ENCODE results near the gene FLT1. TPM values are rescaled to one million over a fixed set of nuclear protein-coding genes. Genes with fewer than 3 reads are reported as not detected.

Gene FLT1
- total and polyA plus RNA-seq, 12 donors: 15.2 to 76.3 (median 44.5) TPM

DNA sequence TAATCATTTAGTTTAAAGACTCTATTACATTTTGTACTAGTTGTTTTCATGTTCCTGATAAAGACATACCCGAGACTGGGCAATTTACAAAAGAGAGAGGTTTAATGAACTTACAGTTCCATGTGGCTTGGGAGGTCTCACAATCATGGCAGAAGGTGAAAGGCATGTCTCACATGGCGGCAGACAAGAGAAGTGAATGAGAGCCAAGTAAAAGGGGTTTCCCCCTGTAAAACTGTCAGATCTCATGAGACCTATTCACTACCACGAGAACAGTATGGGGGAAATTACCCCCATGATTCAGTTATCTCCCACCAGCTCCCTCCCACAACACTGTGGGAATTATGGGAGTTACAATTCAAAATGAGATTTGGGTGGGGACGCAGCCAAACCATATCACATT is 227.4 kb downstream of the FLT1 start:
- H3K36me3 ChIP-seq: peaks cover 0 to 92% (median 30%) of the 10 kb centered on the region in 9 donors
- intact Hi-C loops (cut with DNase I): no loop called here
- no peak for DNase-seq

GRCh38 chr13:28258417-28258816 is 236.5 kb downstream of the FLT1 start:
- DNase-seq (no peak), ATAC-seq (no peak)
- WGBS, 2 donors: 72 to 81% methylated on average over 3 of the region's 3 CpGs
- Histone ChIP-seq H3K9me3 (no peaks in the 10 kb centered on the region), H3K4me1 (peaks cover 0 to 6% (median 0%) of the 10 kb centered on the region in 9 donors), H3K27ac (no peak overlapping the region), H3K36me3 (peaks cover 0 to 77% (median 16%) of the 10 kb centered on the region in 9 donors), H3K27me3 (no peaks in the 10 kb centered on the region), H3K4me3 (no peak overlapping the region)
- TF ChIP-seq CTCF (IDR thresholded peaks at IDR 0.05): no peak
- intact Hi-C loops (cut with DNase I): no loop called here

More for the DNA sequence above, 227.4 kb downstream of the FLT1 start:
- 88 to 90% methylated on average over 4 of the region's 4 CpGs for WGBS, 2 donors
- no peak for ATAC-seq
- Histone ChIP-seq H3K27ac (no peak overlapping the region), H3K4me3 (no peak overlapping the region), H3K4me1 (no peaks in the 10 kb centered on the region), H3K27me3 (no peaks in the 10 kb centered on the region), H3K9me3 (no peaks in the 10 kb centered on the region)
- TF ChIP-seq CTCF (IDR thresholded peaks at IDR 0.05): no peak

DNA sequence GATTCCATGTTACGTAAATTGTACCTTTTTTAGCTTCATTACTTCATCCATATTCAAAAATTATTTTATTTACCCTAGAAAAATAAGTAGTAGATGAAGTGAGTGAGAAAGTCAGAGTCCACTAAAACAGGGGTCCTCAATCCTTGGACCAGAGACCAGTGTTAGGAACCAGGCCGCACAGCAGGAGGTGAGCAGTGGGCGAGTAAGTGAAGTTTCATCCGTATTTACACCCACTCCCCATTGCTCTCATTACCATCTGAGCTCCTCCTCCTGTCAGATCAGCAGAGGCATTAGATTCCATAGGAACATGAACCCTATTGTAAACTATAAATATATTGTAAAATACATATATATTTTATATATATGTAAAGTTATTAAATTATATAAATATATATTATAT is 237.6 kb downstream of the FLT1 start:
- no peaks in the 10 kb centered on the region for H3K27me3 ChIP-seq
- H3K9me3 ChIP-seq: no peaks in the 10 kb centered on the region
- TF ChIP-seq CTCF (IDR thresholded peaks at IDR 0.05): no peak
- ATAC-seq (no peak), DNase-seq (no peak)
- H3K4me1 ChIP-seq: peaks cover 0 to 6% (median 0%) of the 10 kb centered on the region in 9 donors
- intact Hi-C loops (cut with DNase I): no loop called here
- no peak overlapping the region for H3K27ac ChIP-seq
- H3K4me3 ChIP-seq: no peak overlapping the region
- WGBS, 2 donors: 94 to 96% methylated on average over 4 of the region's 4 CpGs
- peaks cover 0 to 69% (median 8%) of the 10 kb centered on the region in 9 donors for H3K36me3 ChIP-seq

DNA sequence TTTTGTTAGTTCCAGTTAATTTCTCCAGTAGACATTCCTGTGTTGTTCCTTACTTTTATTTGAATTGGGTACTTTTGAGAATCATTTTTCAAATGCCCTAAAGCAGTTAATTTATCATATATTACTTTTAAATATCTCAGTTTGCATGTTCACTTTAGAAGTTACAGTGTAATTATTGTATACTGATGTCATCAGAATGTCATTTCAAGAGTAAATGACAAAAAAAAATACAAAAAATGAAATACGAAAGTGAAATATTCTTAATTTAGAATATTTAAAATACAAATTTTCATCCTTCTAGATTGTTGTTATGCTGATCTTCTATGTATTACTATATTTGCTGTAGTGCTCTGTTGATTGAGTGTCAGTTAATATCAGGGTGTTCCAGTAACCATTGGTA is 242.4 kb downstream of the FLT1 start:
- no peak overlapping the region for H3K4me3 ChIP-seq
- H3K36me3 ChIP-seq: peaks cover 0 to 37% (median 0%) of the 10 kb centered on the region in 9 donors
- no peaks in the 10 kb centered on the region for H3K27me3 ChIP-seq
- no peak for DNase-seq
- no peak for TF ChIP-seq CTCF (IDR thresholded peaks at IDR 0.05)
- peaks cover 0 to 7% (median 0%) of the 10 kb centered on the region in 11 donors for H3K9me3 ChIP-seq
- peaks cover 0 to 20% (median 4%) of the 10 kb centered on the region in 9 donors for H3K4me1 ChIP-seq
- no peak overlapping the region for H3K27ac ChIP-seq
- 93 to 95% methylated on average over 1 of the region's 1 CpG for WGBS, 2 donors
- no peak for ATAC-seq
- intact Hi-C loops (cut with DNase I): no loop called here
